HepG2 (cell line): ENCODE data around the gene PNPLA2. TPM values are rescaled to one million over a fixed set of nuclear protein-coding genes. Genes with fewer than 3 reads are reported as not detected.

Source experiments
- CCDC6 ChIP-seq: sonication (generic); formaldehyde crosslinking; IDR thresholded peaks from 2 replicates; pipeline ENCODE4 v1.8.1; 2022; ENCODE audit warnings: mild to moderate bottlenecking, missing genetic modification reagents, moderate library complexity
- CHD2 ChIP-seq: IDR thresholded peaks from 2 replicates; pipeline ENCODE4 v1.6.1; 2011; ENCODE audit warnings: low read depth, low read length, improper control_type of control experiment
- EP300 ChIP-seq, 3 experiments: sonication (generic) in 1 of 3; formaldehyde crosslinking in 1 of 3; IDR thresholded peaks; 2 replicates each; pipeline versions ENCODE4 v1.5.1 to v1.6.1; 2011 to 2020; ENCODE audit warnings: low read depth in 2 of 3, low read length in 2 of 3, borderline replicate concordance in 1 of 3, improper control_type of control experiment in 1 of 3, mild to moderate bottlenecking in 1 of 3, missing genetic modification reagents in 1 of 3, moderate library complexity in 1 of 3
- KAT7 ChIP-seq: IDR thresholded peaks from 2 replicates; pipeline ENCODE4 v1.6.1; 2018; ENCODE audit warnings: borderline replicate concordance, missing compliant biosample characterization
- KLF15 ChIP-seq: sonication (generic); formaldehyde crosslinking; IDR thresholded peaks from 2 replicates; pipeline ENCODE4 v1.8.1; 2023; ENCODE audit warnings: borderline replicate concordance, mild to moderate bottlenecking, inconsistent platforms, missing genetic modification reagents, mixed read lengths
- MLLT10 ChIP-seq: sonication (generic); formaldehyde crosslinking; IDR thresholded peaks from 2 replicates; pipeline ENCODE4 v1.4.0; 2020; ENCODE audit warnings: missing genetic modification reagents
- ZFYVE20 ChIP-seq: sonication (generic); formaldehyde crosslinking; IDR thresholded peaks from 2 replicates; pipeline ENCODE4 v1.8.0; 2023; ENCODE audit warnings: low read depth, mild to moderate bottlenecking, moderate library complexity, missing genetic modification reagents, borderline replicate concordance
- ZNF660 ChIP-seq: sonication (generic); formaldehyde crosslinking; IDR thresholded peaks from 2 replicates; pipeline ENCODE4 v1.5.1; 2020; ENCODE audit warnings: mild to moderate bottlenecking, low read depth, missing genetic modification reagents, borderline replicate concordance
- ZNF709 ChIP-seq: sonication (generic); formaldehyde crosslinking; IDR thresholded peaks from 2 replicates; pipeline ENCODE4 v1.5.0; 2020; ENCODE audit warnings: mild to moderate bottlenecking, missing genetic modification reagents
- ZNF780A ChIP-seq: sonication (generic); formaldehyde crosslinking; IDR thresholded peaks from 2 replicates; pipeline ENCODE4 v1.8.0; 2022; ENCODE audit warnings: mild to moderate bottlenecking, missing genetic modification reagents, moderate library complexity
- ZNF782 ChIP-seq: sonication (generic); formaldehyde crosslinking; IDR thresholded peaks from 2 replicates; pipeline ENCODE4 v1.4.0; 2020; ENCODE audit warnings: missing genetic modification reagents, mild to moderate bottlenecking, borderline replicate concordance
- polyA plus RNA-seq, 8 experiments: library from polyadenylated mRNA; depleted of rRNA in 3 of 8; stranded (reverse) in 7 of 8; unstranded in 1 of 8; fragments of >200 nt; fragmentation: Illumina TruSeq in 4 of 8; extraction: Trizol in 4 of 8; gene quantifications; 2 replicates each; pipeline versions ENCODE4 v1.2.1 to v1.2.3, GENCODE V29; 2011 to 2016; ENCODE audit warnings: low read depth in 4 of 8, missing spikeins in 1 of 8, mixed read lengths in 1 of 8; ENCODE audit not compliant: insufficient read depth in 1 of 8
- total RNA-seq, 5 experiments: library from RNA; depleted of rRNA; stranded (reverse); fragments of >200 nt; fragmentation: Illumina TruSeq; extraction: Trizol; gene quantifications; 2 replicates each; pipeline ENCODE4 v1.2.3, GENCODE V29; 2016; ENCODE audit warnings: low read depth in 1 of 5
- TF ChIP-seq, protein P1 (sequence below): sonication (generic); IDR thresholded peaks from 2 replicates; pipeline ENCODE4 v1.6.1; 2016; ENCODE audit warnings: low read depth, borderline replicate concordance
- TF ChIP-seq, protein P2 (sequence below): sonication (generic); formaldehyde crosslinking; IDR thresholded peaks from 2 replicates; pipeline ENCODE4 v1.4.0; 2020; ENCODE audit warnings: mild to moderate bottlenecking, missing genetic modification reagents
- TF ChIP-seq, protein P3 (sequence below): sonication (generic); formaldehyde crosslinking; IDR thresholded peaks from 2 replicates; pipeline ENCODE4 v1.9.0; 2021; ENCODE audit warnings: missing genetic modification reagents, mild to moderate bottlenecking, borderline replicate concordance
- TF ChIP-seq, protein P4 (sequence below): IDR thresholded peaks from 2 replicates; pipeline ENCODE4 v1.6.1; 2012; ENCODE audit warnings: inconsistent platforms
- TF ChIP-seq, protein P5 (sequence below): sonication (generic); formaldehyde crosslinking; IDR thresholded peaks from 2 replicates; pipeline ENCODE4 v1.5.0; 2020; ENCODE audit warnings: mild to moderate bottlenecking, missing genetic modification reagents, moderate library complexity
- TF ChIP-seq, protein P6 (sequence below): sonication (generic); formaldehyde crosslinking; IDR thresholded peaks from 2 replicates; pipeline ENCODE4 v1.4.0; 2020; ENCODE audit warnings: low read depth, missing genetic modification reagents

Gene PNPLA2
- total and polyA plus RNA-seq, 2 of the 13 experiments (the other 11 are each of a cell fraction or from before 2014, with no cell fraction given), result 10.5 to 43.2 TPM

DNA sequence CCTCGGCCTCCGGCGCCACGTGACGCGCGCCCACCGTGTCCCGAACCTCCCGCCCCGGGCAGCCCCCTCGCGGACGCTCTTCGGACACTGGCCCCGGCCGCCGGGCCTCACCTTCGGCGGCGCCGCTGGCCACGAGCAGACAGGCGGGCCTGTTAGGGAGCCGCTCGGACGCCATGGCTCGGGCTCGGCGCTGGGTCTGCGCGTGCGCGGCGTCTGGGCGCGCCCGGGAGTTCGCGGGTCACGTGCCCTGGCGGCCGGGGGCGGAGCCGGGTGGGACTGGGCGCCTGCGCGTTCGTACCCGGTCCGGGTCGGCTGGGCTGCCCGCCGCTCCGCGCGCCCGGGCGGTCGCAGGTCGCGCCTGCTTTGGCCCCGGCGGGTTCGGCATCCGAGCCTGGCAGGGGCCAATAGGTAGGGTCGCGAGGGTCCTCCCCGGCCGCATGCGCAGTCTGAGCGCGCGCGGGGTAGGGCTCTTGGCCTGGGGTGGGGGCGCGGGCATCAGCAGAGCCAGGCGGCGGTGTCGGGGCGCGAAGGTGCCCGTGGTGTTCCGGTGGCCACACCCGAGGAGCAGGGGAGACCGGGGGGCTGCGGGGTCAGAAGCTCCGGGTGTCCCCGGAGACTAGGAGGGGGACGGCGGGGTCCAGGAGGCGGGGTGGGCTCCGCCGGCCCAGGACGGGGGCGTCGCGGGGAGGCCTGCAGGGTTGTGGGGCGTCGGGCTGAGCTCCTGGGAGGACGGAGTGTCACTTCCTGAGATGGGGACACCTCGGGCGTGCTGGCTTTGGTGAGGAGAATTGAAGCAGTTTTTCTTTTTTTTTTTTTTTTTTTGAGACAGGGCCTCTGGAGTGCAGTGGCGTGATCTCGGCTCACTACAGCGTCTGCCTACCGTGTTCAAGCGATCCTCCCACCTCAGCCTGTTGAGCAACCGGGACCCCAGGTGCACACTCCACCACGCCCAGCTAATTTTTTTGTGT, 41.1 kb upstream of the PNPLA2 start, which contains the start of gene GATD1 (continued):
- TF ChIP-seq, protein P1, sequence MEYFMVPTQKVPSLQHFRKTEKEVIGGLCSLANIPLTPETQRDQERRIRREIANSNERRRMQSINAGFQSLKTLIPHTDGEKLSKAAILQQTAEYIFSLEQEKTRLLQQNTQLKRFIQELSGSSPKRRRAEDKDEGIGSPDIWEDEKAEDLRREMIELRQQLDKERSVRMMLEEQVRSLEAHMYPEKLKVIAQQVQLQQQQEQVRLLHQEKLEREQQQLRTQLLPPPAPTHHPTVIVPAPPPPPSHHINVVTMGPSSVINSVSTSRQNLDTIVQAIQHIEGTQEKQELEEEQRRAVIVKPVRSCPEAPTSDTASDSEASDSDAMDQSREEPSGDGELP, result no peak
- TF ChIP-seq CCDC6 (no peak; the same call in 1 of the 2 replicates), MLLT10 (CRISPR knock-in tag) (no peak), ZFYVE20 (CRISPR knock-in tag) (no peak), ZNF660 (CRISPR knock-in tag) (no peak), KLF15 (no peak), ZNF709 (CRISPR knock-in tag) (peak; percentile 41; the same call in 1 of the 2 replicates), ZNF782 (0 out of 2 replicates have a peak, but pooled peaks have one; percentile 25), ZNF780A (CRISPR knock-in tag) (no peak), EP300 (IDR thresholded peaks at IDR 0.05; ENCODE audit: low read depth in 2 of 2, low read length in 2 of 2) (0 out of 4 replicates have a peak, but pooled peaks of 1 of the 2 experiments have one; percentile 9), EP300 (CRISPR knock-in tag; IDR thresholded peaks at IDR 0.05; ENCODE audit: borderline replicate concordance) (no peak), CHD2 (no peak), KAT7 (CRISPR knock-in tag) (no peak)
- TF ChIP-seq, protein P2, sequence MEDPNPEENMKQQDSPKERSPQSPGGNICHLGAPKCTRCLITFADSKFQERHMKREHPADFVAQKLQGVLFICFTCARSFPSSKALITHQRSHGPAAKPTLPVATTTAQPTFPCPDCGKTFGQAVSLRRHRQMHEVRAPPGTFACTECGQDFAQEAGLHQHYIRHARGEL (CRISPR knock-in tag), result no peak
- TF ChIP-seq, protein P3, sequence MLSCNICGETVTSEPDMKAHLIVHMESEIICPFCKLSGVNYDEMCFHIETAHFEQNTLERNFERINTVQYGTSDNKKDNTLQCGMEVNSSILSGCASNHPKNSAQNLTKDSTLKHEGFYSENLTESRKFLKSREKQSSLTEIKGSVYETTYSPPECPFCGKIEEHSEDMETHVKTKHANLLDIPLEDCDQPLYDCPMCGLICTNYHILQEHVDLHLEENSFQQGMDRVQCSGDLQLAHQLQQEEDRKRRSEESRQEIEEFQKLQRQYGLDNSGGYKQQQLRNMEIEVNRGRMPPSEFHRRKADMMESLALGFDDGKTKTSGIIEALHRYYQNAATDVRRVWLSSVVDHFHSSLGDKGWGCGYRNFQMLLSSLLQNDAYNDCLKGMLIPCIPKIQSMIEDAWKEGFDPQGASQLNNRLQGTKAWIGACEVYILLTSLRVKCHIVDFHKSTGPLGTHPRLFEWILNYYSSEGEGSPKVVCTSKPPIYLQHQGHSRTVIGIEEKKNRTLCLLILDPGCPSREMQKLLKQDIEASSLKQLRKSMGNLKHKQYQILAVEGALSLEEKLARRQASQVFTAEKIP (CRISPR knock-in tag), result no peak
- TF ChIP-seq, protein P4, sequence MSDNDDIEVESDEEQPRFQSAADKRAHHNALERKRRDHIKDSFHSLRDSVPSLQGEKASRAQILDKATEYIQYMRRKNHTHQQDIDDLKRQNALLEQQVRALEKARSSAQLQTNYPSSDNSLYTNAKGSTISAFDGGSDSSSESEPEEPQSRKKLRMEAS, result peak; percentile 70; the same call in 1 of the 2 replicates
- TF ChIP-seq, protein P5, sequence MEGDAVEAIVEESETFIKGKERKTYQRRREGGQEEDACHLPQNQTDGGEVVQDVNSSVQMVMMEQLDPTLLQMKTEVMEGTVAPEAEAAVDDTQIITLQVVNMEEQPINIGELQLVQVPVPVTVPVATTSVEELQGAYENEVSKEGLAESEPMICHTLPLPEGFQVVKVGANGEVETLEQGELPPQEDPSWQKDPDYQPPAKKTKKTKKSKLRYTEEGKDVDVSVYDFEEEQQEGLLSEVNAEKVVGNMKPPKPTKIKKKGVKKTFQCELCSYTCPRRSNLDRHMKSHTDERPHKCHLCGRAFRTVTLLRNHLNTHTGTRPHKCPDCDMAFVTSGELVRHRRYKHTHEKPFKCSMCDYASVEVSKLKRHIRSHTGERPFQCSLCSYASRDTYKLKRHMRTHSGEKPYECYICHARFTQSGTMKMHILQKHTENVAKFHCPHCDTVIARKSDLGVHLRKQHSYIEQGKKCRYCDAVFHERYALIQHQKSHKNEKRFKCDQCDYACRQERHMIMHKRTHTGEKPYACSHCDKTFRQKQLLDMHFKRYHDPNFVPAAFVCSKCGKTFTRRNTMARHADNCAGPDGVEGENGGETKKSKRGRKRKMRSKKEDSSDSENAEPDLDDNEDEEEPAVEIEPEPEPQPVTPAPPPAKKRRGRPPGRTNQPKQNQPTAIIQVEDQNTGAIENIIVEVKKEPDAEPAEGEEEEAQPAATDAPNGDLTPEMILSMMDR, result no peak
- TF ChIP-seq, protein P6, sequence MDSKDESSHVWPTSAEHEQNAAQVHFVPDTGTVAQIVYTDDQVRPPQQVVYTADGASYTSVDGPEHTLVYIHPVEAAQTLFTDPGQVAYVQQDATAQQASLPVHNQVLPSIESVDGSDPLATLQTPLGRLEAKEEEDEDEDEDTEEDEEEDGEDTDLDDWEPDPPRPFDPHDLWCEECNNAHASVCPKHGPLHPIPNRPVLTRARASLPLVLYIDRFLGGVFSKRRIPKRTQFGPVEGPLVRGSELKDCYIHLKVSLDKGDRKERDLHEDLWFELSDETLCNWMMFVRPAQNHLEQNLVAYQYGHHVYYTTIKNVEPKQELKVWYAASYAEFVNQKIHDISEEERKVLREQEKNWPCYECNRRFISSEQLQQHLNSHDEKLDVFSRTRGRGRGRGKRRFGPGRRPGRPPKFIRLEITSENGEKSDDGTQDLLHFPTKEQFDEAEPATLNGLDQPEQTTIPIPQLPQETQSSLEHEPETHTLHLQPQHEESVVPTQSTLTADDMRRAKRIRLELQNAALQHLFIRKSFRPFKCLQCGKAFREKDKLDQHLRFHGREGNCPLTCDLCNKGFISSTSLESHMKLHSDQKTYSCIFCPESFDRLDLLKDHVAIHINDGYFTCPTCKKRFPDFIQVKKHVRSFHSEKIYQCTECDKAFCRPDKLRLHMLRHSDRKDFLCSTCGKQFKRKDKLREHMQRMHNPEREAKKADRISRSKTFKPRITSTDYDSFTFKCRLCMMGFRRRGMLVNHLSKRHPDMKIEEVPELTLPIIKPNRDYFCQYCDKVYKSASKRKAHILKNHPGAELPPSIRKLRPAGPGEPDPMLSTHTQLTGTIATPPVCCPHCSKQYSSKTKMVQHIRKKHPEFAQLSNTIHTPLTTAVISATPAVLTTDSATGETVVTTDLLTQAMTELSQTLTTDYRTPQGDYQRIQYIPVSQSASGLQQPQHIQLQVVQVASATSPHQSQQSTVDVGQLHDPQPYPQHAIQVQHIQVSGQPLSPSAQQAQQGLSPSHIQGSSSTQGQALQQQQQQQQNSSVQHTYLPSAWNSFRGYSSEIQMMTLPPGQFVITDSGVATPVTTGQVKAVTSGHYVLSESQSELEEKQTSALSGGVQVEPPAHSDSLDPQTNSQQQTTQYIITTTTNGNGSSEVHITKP, result no peak
